ENCODE results near the gene ACSL5. TPM values are rescaled to one million over a fixed set of nuclear protein-coding genes. Genes with fewer than 3 reads are reported as not detected.

The ACSL5 gene
- total and polyA plus RNA-seq, 2 of the 8 experiments (the other 6 are each of a cell fraction or from before 2014, with no cell fraction given), result not detected

GRCh38 chr10:112454910-112455779 lies 81.2 kb downstream of the ACSL5 start:
- no peak for TF ChIP-seq CREB1 (IDR thresholded peaks at IDR 0.05)
- TF ChIP-seq, protein P1, sequence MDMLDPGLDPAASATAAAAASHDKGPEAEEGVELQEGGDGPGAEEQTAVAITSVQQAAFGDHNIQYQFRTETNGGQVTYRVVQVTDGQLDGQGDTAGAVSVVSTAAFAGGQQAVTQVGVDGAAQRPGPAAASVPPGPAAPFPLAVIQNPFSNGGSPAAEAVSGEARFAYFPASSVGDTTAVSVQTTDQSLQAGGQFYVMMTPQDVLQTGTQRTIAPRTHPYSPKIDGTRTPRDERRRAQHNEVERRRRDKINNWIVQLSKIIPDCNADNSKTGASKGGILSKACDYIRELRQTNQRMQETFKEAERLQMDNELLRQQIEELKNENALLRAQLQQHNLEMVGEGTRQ (IDR thresholded peaks at IDR 0.05; ENCODE audit: low read length), result no peak
- no peak for TF ChIP-seq CTCF (IDR thresholded peaks at IDR 0.05; ENCODE audit: control extremely low read depth in 1 of 3, insufficient read depth in 1 of 3, low read depth in 1 of 3, low read length in 3 of 3)
- TF ChIP-seq GTF2F1 (IDR thresholded peaks at IDR 0.05; ENCODE audit: borderline replicate concordance, low read depth, low read length), result no peak
- TF ChIP-seq MAFK (IDR thresholded peaks at IDR 0.05; ENCODE audit: low read depth, low read length), result no peak
- TF ChIP-seq SP2 (IDR thresholded peaks at IDR 0.05; ENCODE audit: low read length), result no peak
- TF ChIP-seq BACH1 (IDR thresholded peaks at IDR 0.05; ENCODE audit: low read length), result no peak
- TF ChIP-seq EGR1 (IDR thresholded peaks at IDR 0.05; ENCODE audit: borderline replicate concordance, low read depth, low read length), result no peak
- TF ChIP-seq POU5F1 (IDR thresholded peaks at IDR 0.05; ENCODE audit: low read depth, low read length), result no peak
- H2AK5ac ChIP-seq (ENCODE audit: low read depth, low read length), result no peak overlapping the region; the same call in 1 of the 2 replicates
- H3K9ac ChIP-seq (replicated peaks in 1 of 4; ENCODE audit: extremely low read depth in 1 of 4, low read depth in 3 of 4, low read length in 3 of 4), result no peak overlapping the region
- 55% methylated on average over 1 of the region's 3 CpGs; no CpG with 5 or more reads in 1 of the 2 experiments for WGBS, 2 experiments (ENCODE audit: extremely low coverage in 1 of 2, insufficient coverage in 1 of 2, insufficient read length in 1 of 2, insufficient replicate concordance in 2 of 2, low coverage in 1 of 2, low lambda C conversion rate in 2 of 2, missing lambda C conversion rate in 1 of 2)
- H3K56ac ChIP-seq (replicated peaks; ENCODE audit: insufficient read length, low read depth, low read length), result no peak overlapping the region
- H3K27me3 ChIP-seq (replicated peaks in 1 of 4; ENCODE audit: control insufficient read depth in 3 of 4, extremely low read depth in 1 of 4, insufficient read depth in 3 of 4, low read length in 3 of 4), result no peaks in the 10 kb centered on the region
- H3K23me2 ChIP-seq (ENCODE audit: low read depth, low read length), result no peaks in the 10 kb centered on the region
- ChIA-PET POLR2A (ENCODE audit: partially characterized antibody) (interaction anchor here (0.9 to 2.4 kb wide), 2 partner anchors 8 to 11 kb away, joined by 3 to 16 read pairs; partner anchors contain the start of genes VTI1A and ZDHHC6), CTCF (ENCODE audit: partially characterized antibody) (interaction anchor here (0.9 to 2.3 kb wide), 5 partner anchors 9 to 146 kb away, joined by 3 to 26 read pairs (median 3); no protein-coding TSS in a partner anchor)
- FAIRE-seq (no peak), DNase-seq (ENCODE audit: low read depth in 1 of 2, low spot score in 2 of 2) (no peak)
- H3K27ac ChIP-seq (ENCODE audit: low read depth, low read length), result no peak overlapping the region
- no peak overlapping the region for H3K4me3 ChIP-seq (ENCODE audit: extremely low read depth in 1 of 4, insufficient read depth in 2 of 4, low read depth in 3 of 4, low read length in 4 of 4)
- no peaks in the 10 kb centered on the region for H3K4me1 ChIP-seq (replicated peaks in 1 of 4; ENCODE audit: control insufficient read depth in 3 of 4, insufficient read depth in 4 of 4, low read length in 3 of 4)
- H3K79me2 ChIP-seq (ENCODE audit: control insufficient read depth in 1 of 2, insufficient read depth in 2 of 2, low read length in 2 of 2), result peaks cover 0 to 24% of the 10 kb centered on the region in 2 experiments; a peak in 2 of 4 replicates
- H2BK120ac ChIP-seq (replicated peaks; ENCODE audit: low read depth, low read length), result no peak overlapping the region
- H4K8ac ChIP-seq (ENCODE audit: extremely low read depth, insufficient read depth, low read length), result no peak overlapping the region
- no peak overlapping the region for H2BK15ac ChIP-seq (ENCODE audit: low read length)
- H4K91ac ChIP-seq (replicated peaks; ENCODE audit: insufficient read length, low read length), result no peak overlapping the region
- H3K36me3 ChIP-seq (ENCODE audit: control insufficient read depth in 2 of 4, insufficient read depth in 4 of 4, low read length in 3 of 4), result no peaks in the 10 kb centered on the region; a peak in 1 of 8 replicates
- no peak overlapping the region for H2AFZ ChIP-seq (ENCODE audit: low read length)
- no peaks in the 10 kb centered on the region; the same call in 1 of the 2 replicates for H3K79me1 ChIP-seq (ENCODE audit: low read depth, low read length)
- H3K9me3 ChIP-seq (ENCODE audit: insufficient read depth in 2 of 2, low read depth in 1 of 2, low read length in 1 of 2), result no peaks in the 10 kb centered on the region
- no peak overlapping the region for H2BK12ac ChIP-seq (ENCODE audit: low read depth, low read length)
- no peak overlapping the region for H3K18ac ChIP-seq (ENCODE audit: extremely low read depth, low read length)
- no peak overlapping the region for H3K23ac ChIP-seq (ENCODE audit: insufficient read length)
- H2BK20ac ChIP-seq (ENCODE audit: low read length), result no peak overlapping the region
- no peaks in the 10 kb centered on the region for H4K20me1 ChIP-seq (replicated peaks in 1 of 2; ENCODE audit: control insufficient read depth in 1 of 2, insufficient read depth in 2 of 2, low read length in 2 of 2)
- H3K14ac ChIP-seq (ENCODE audit: insufficient read length), result no peak overlapping the region
- H3K4me2 ChIP-seq (ENCODE audit: insufficient read depth in 1 of 2, low read depth in 2 of 2, low read length in 2 of 2), result no peak overlapping the region
- H2BK5ac ChIP-seq (ENCODE audit: low read depth, low read length), result no peak overlapping the region
- no peak overlapping the region for H3K4ac ChIP-seq (replicated peaks; ENCODE audit: insufficient read length, low read depth, low read length)
- no peak overlapping the region for H4K5ac ChIP-seq (ENCODE audit: insufficient read length, low read depth, low read length)
